Lung (tissue), 12 donors: ENCODE measurements around the gene MAS1L. TPM values are rescaled to one million over a fixed set of nuclear protein-coding genes. Genes with fewer than 3 reads are reported as not detected.

ENCODE experiments used
- ATAC-seq: fragments of 200-7000 bp; cut with Tn5 transposase; one replicate; pipeline ENCODE4 v1.9.1; 2020; ENCODE audit warnings: moderate number of reproducible peaks; ENCODE audit not compliant: insufficient read depth, low FRiP score
- DNase-seq, 3 donors: peaks; one replicate each; pipeline ENCODE4 v3.0.0-alpha.2; 2013 to 2017
- H3K27ac ChIP-seq, 2 donors: one replicate each; pipeline ENCODE4 v1.5.1; 2013; ENCODE audit warnings: mild to moderate bottlenecking in 2 of 2, moderate library complexity in 2 of 2, control low read depth in 1 of 2, inconsistent platforms in 1 of 2, low read depth in 1 of 2, low read length in 1 of 2
- H3K27me3 ChIP-seq, 3 donors: one replicate each; pipeline ENCODE4 v1.5.1; 2013; ENCODE audit warnings: low read length in 2 of 3; ENCODE audit not compliant: control insufficient read depth in 3 of 3, insufficient read depth in 3 of 3
- H3K36me3 ChIP-seq, 4 donors: one replicate each; pipeline ENCODE4 v1.5.1; 2013; ENCODE audit warnings: low read length in 4 of 4, mild to moderate bottlenecking in 1 of 4, moderate library complexity in 1 of 4; ENCODE audit not compliant: control insufficient read depth in 4 of 4, insufficient read depth in 4 of 4
- H3K4me1 ChIP-seq, 5 donors: one replicate each; pipeline ENCODE4 v1.5.1; 2013; ENCODE audit warnings: low read length in 5 of 5, mild to moderate bottlenecking in 2 of 5, moderate library complexity in 1 of 5; ENCODE audit not compliant: control insufficient read depth in 5 of 5, insufficient read depth in 5 of 5
- H3K4me3 ChIP-seq: one replicate; pipeline ENCODE4 v1.5.1; 2013; ENCODE audit warnings: mild to moderate bottlenecking, control low read depth, moderate library complexity
- H3K9ac ChIP-seq, 2 donors: one replicate each; pipeline ENCODE4 v1.5.1; 2013; ENCODE audit warnings: low read length in 2 of 2, control low read depth in 1 of 2; ENCODE audit not compliant: insufficient read depth in 1 of 2
- H3K9me3 ChIP-seq, 4 donors: one replicate each; pipeline ENCODE4 v1.5.1; 2013; ENCODE audit warnings: low read length in 3 of 4, mild to moderate bottlenecking in 1 of 4, moderate library complexity in 1 of 4; ENCODE audit not compliant: control insufficient read depth in 4 of 4, insufficient read depth in 3 of 4
- CTCF ChIP-seq: IDR thresholded peaks from 2 replicates; pipeline ENCODE4 v1.5.1; 2012; ENCODE audit warnings: mild to moderate bottlenecking; ENCODE audit errors: control extremely low read depth, extremely low read depth
- WGBS, 2 donors: extraction: QIAGEN DNeasy Blood & Tissue Kit; methylation state at CpG; one replicate each; pipeline ENCODE4 v1.1.7; 2013; 5-methylcytosine and 5-hydroxymethylcytosine counted together
- polyA plus RNA-seq, 2 donors: library from polyadenylated mRNA; stranded (reverse); fragments of 200-250 nt; gene quantifications; one replicate each; pipeline ENCODE4 v1.2.1, GENCODE V29; 2013
- total RNA-seq, 2 donors: library from RNA; depleted of rRNA in 1 of 2; stranded (reverse); fragments of >200 nt in 1 of 2; gene quantifications; one replicate each; pipeline ENCODE4 v1.2.1, GENCODE V29; 2014 to 2021
- donor health status: control.
- donor health status: control.
- donor health status: Bipolar disorder and iron deficiency.
- donor health status: healthy.
- donor health status: DM: yes; HTN: yes; CAD: no.

Gene MAS1L
- total and polyA plus RNA-seq, 4 donors = not detected

DNA sequence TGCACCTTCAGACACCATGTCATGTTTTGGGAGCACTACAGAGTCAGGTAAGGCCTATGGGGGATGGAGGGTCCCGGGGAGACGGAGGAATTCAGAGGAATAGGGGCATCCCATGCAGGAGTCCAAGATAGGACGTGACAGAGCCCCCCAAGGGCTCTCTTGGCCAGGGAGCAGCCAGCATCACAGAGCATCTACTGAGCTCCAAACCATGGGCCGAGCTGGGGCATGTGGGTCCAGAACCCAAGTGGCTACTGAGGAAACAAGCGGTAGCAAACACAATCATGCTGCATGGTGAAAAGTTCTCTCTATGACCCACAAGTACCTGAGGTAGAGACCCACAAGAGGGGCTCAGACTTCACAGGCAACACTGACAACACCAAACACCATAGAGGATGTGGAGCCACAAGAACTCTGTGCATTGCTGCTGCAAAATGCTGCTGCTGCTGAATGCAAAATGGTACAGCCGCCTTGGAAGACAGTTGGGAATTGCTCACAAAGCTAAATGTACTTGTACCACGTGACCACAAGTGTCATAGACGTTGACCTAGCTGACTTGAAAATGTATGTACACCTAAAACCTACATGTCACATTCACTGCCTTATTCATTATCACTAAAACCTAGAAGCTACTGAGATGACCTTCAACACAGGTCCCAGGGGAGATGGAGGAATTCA is 33.4 kb upstream of the MAS1L start:
- TF ChIP-seq CTCF = no peak
- no peaks in the 10 kb centered on the region for H3K4me1 ChIP-seq
- no peak overlapping the region for H3K27ac ChIP-seq
- H3K36me3 ChIP-seq = no peaks in the 10 kb centered on the region
- H3K9me3 ChIP-seq = peaks cover 0 to 6% (median 0%) of the 10 kb centered on the region in 4 donors
- 57 to 71% methylated on average over 8 of the region's 8 CpGs for WGBS, 2 donors
- no peak overlapping the region for H3K4me3 ChIP-seq
- no peak for ATAC-seq
- H3K9ac ChIP-seq = no peak overlapping the region
- no peaks in the 10 kb centered on the region for H3K27me3 ChIP-seq
- DNase-seq = no peak

- Histone ChIP-seq H3K36me3 (no peaks in the 10 kb centered on the region), H3K9ac (no peak overlapping the region), H3K27ac (no peak overlapping the region), H3K4me1 (no peaks in the 10 kb centered on the region), H3K9me3 (peaks cover 0 to 6% (median 0%) of the 10 kb centered on the region in 4 donors), H3K4me3 (no peak overlapping the region), H3K27me3 (no peaks in the 10 kb centered on the region)
- no peak for TF ChIP-seq CTCF
- DNase-seq (no peak), ATAC-seq (no peak)
- 86 to 87% methylated on average over 4 of the region's 4 CpGs for WGBS, 2 donors
These were observed 32.5 kb upstream of the MAS1L start for GRCh38 chr6:29520232-29520631.

GRCh38 chr6:29519291-29520010 is 31.7 kb upstream of the MAS1L start:
- Histone ChIP-seq H3K4me1 (no peaks in the 10 kb centered on the region), H3K36me3 (no peaks in the 10 kb centered on the region), H3K4me3 (no peak overlapping the region), H3K9ac (no peak overlapping the region), H3K9me3 (peaks cover 0 to 7% (median 0%) of the 10 kb centered on the region in 4 donors), H3K27ac (no peak overlapping the region), H3K27me3 (no peaks in the 10 kb centered on the region)
- WGBS, 2 donors = 84 to 93% methylated on average over 6 of the region's 6 CpGs
- no peak for ATAC-seq
- no peak for DNase-seq
- TF ChIP-seq CTCF = no peak
